Calu3 (cell line): ENCODE results near the gene CDKN1B. TPM values are rescaled to one million over a fixed set of nuclear protein-coding genes. Genes with fewer than 3 reads are reported as not detected.

Experiments
- BruUV-seq: library from RNA; stranded (reverse); fragments of 400-500 nt; replicated peaks from 2 replicates; lab custom pipeline; 2021; lab: Mats Ljungman, UMichigan
- CTCF ChIA-PET: fragments of 300-600 bp; sonication (Branson Sonifier 250); formaldehyde crosslinking; loops from one replicate; lab custom pipeline; 2022; ENCODE audit warnings: antibody characterized with exemption; lab: Charles Lee
- DNase-seq: peaks from one replicate; pipeline ENCODE4 v3.0.0; 2022
- H3K27ac Mint-ChIP-seq: one replicate; pipeline ENCODE4 v1.8.0; 2022; ENCODE audit warnings: mixed read lengths; ENCODE audit not compliant: unreplicated experiment
- H3K27me3 Mint-ChIP-seq: one replicate; pipeline ENCODE4 v1.8.0; 2022; ENCODE audit warnings: mixed read lengths; ENCODE audit not compliant: unreplicated experiment
- H3K36me3 Mint-ChIP-seq: one replicate; pipeline ENCODE4 v1.8.0; 2022; ENCODE audit warnings: mild to moderate bottlenecking, moderate library complexity, mixed read lengths; ENCODE audit not compliant: insufficient read depth, unreplicated experiment
- H3K4me1 Mint-ChIP-seq: one replicate; pipeline ENCODE4 v1.8.0; 2022; ENCODE audit warnings: mild to moderate bottlenecking, low read depth, mixed read lengths; ENCODE audit not compliant: unreplicated experiment
- H3K4me3 Mint-ChIP-seq: one replicate; pipeline ENCODE4 v1.8.0; 2022; ENCODE audit warnings: mild to moderate bottlenecking, low read depth, moderate library complexity, mixed read lengths; ENCODE audit not compliant: unreplicated experiment
- H3K9me3 Mint-ChIP-seq: one replicate; pipeline ENCODE4 v1.8.0; 2022; ENCODE audit warnings: low read depth, mixed read lengths; ENCODE audit not compliant: unreplicated experiment
- CTCF ChIP-seq: fragments of 200-600 bp; IDR thresholded peaks from one replicate; pipeline ENCODE4 v1.8.0; 2022; ENCODE audit warnings: antibody characterized with exemption; ENCODE audit not compliant: unreplicated experiment
- intact Hi-C: fragments of 100-400 bp; cut with micrococcal nuclease; formaldehyde crosslinking; loops from one replicate; pipeline ENCODE4 v1.10.0; 2022; ENCODE audit not compliant: unreplicated experiment
- total RNA-seq: library from RNA; stranded (reverse); gene quantifications from 2 replicates; pipeline ENCODE4 v1.2.3, GENCODE V29; 2022

Gene CDKN1B
- total RNA-seq, 1 experiment from 2014 or later: 41.0 TPM

GRCh38 chr12:12673296-12673695, 43.9 kb upstream of the CDKN1B start:
- H3K36me3 Mint-ChIP-seq: no peaks in the 10 kb centered on the region
- no peak overlapping the region for H3K27ac Mint-ChIP-seq
- H3K9me3 Mint-ChIP-seq: no peaks in the 10 kb centered on the region
- H3K4me1 Mint-ChIP-seq: no peaks in the 10 kb centered on the region
- H3K4me3 Mint-ChIP-seq: no peak overlapping the region
- CTCF ChIA-PET: interaction anchor here (0.5 to 0.6 kb wide), 2 partner anchors 37 to 251 kb away, joined by 4 read pairs; no protein-coding TSS in a partner anchor
- BruUV-seq: no TSS peak
- no peaks in the 10 kb centered on the region for H3K27me3 Mint-ChIP-seq
- DNase-seq: no peak
- intact Hi-C loops: no loop called here
- TF ChIP-seq CTCF: no peak

GRCh38 chr12:12676605-12677004, 40.6 kb upstream of the CDKN1B start:
- CTCF ChIA-PET: interaction anchor here (0.6 kb wide), 2 partner anchors 527 to 789 kb away, joined by 3 read pairs; no protein-coding TSS in a partner anchor
- no peaks in the 10 kb centered on the region for H3K27me3 Mint-ChIP-seq
- intact Hi-C loops: no loop called here
- no peaks in the 10 kb centered on the region for H3K4me1 Mint-ChIP-seq
- no peak for DNase-seq
- H3K36me3 Mint-ChIP-seq: no peaks in the 10 kb centered on the region
- H3K4me3 Mint-ChIP-seq: no peak overlapping the region
- no TSS peak for BruUV-seq
- H3K9me3 Mint-ChIP-seq: no peaks in the 10 kb centered on the region
- no peak for TF ChIP-seq CTCF
- no peak overlapping the region for H3K27ac Mint-ChIP-seq

- TF ChIP-seq CTCF: no peak
- Mint-ChIP-seq H3K9me3 (no peaks in the 10 kb centered on the region), H3K4me1 (no peaks in the 10 kb centered on the region), H3K27ac (no peak overlapping the region), H3K36me3 (no peaks in the 10 kb centered on the region), H3K4me3 (no peak overlapping the region), H3K27me3 (no peaks in the 10 kb centered on the region)
- intact Hi-C loops: no loop called here
- CTCF ChIA-PET: interaction anchor here (0.6 kb wide), 1 partner anchor 61 kb away, joined by 3 read pairs; no protein-coding TSS in a partner anchor
- no peak for DNase-seq
- no TSS peak for BruUV-seq
These were observed 36.0 kb upstream of the CDKN1B start for GRCh38 chr12:12681061-12681765.

- Mint-ChIP-seq H3K9me3 (no peaks in the 10 kb centered on the region), H3K4me1 (peaks cover 7% of the 10 kb centered on the region), H3K27ac (no peak overlapping the region), H3K4me3 (no peak overlapping the region), H3K27me3 (no peaks in the 10 kb centered on the region), H3K36me3 (no peaks in the 10 kb centered on the region)
- DNase-seq: no peak
- intact Hi-C loops: no loop called here
- no TSS peak for BruUV-seq
- CTCF ChIA-PET: no interaction called here
- TF ChIP-seq CTCF: no peak
These were observed 34.9 kb upstream of the CDKN1B start for GRCh38 chr12:12682284-12682683.
